HG03442 (cell line): Measurements from ENCODE around the gene ERBB4.
"Not testable (repeated sequence)": the region's sequence is repeated elsewhere in the genome, so short reads cannot be mapped to it uniquely, and the experiment has no call there.

ENCODE experiments used
- ATAC-seq: cut with Tn5 transposase; IDR thresholded peaks from one replicate; pipeline ENCODE4 v1.9.1; 2021; ENCODE audit warnings: mild to moderate bottlenecking, moderate library complexity; ENCODE audit not compliant: unreplicated experiment

ERBB4 gene

DNA sequence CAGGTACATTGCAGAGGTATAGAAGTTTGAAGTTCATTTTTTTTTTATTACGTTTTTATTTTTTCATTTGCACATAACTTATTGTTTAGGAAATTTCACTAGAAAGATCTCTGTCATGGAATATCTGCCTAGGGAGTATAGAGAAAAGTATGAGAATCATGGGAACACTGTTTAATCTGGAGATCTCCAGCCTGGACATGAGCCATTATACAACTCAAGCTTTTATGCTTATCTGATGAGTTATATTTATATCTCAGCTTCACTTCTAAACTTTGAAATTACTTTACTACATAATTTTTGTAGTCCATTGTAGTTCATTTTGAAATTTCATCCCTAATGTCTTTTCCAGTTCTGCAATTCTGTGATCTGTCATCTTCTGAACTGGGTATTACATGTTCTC is 515.6 kb downstream of the ERBB4 start:
- no peak for ATAC-seq

GRCh38 chr2:212021947-212022346 is 516.7 kb downstream of the ERBB4 start:
- no peak for ATAC-seq

GRCh38 chr2:212015588-212015987 is 523.0 kb downstream of the ERBB4 start:
- ATAC-seq, result no peak

- ATAC-seq, result no peak
These were observed 525.0 kb downstream of the ERBB4 start for GRCh38 chr2:212013626-212014025.

GRCh38 chr2:212010305-212010704 is 528.3 kb downstream of the ERBB4 start:
- not testable (repeated sequence) for ATAC-seq

DNA sequence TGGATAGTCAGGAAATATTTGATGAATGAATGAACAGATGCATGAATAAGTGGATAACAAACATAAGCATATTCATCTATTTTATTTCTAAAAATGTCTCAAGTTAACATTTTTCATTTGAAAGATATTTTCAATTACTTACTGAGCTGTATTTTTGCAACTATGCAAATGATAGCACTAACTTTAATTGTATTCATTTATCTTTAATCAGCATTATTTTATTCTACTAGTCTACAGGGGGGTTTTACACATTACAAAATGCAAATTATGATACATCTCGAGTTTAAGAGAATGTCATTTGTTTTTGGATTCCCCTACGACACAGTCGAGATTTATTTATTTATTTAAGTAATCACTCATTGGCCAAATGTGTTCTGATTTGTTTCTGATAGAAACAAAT is 530.6 kb downstream of the ERBB4 start:
- no peak for ATAC-seq

DNA sequence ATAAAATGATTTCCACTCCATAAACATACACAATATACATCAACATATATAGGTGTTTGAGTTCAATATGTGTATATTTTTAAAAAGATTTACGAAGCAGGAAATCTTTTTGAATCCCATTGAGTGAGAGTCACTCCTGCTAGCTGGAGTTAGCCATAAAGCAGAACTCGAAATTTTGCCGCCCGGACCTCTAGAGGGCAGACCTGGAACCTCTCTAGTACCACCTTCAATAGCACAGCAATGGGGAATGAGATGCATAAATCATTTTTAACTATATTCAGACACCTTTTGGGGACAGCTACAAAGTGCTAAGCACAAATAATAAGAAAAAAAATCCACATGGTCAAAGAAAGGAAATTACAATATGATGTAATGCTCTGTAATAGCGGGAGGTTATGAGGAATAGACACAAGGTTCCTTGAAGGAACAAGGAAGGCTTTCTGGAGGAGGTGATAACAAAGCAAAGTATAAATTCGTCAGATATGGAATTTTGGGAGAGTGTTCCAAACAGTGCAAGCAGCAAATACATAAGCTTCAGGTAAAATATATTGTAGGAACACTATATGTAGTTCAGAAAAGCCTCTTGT is 533.4 kb downstream of the ERBB4 start:
- ATAC-seq, result peak; percentile 90

DNA sequence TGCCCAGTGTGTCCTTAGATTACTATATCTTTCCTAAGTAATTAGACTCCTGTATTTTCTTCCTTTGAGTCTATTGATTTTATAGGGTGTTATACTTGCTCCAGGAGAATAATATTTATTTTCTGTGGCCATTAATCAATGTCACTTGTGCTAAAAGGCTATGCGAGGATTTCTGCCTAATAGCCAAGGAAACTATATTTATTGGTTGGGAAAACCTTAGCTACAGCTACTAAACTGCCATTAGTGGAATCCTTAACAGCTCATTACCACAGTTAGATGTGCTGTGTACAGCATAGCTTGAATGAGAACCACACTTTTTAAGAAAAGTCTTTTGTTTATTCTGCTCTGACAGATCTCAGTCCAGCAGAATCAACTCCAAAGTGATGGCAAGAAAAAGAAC is 537.3 kb downstream of the ERBB4 start:
- no peak for ATAC-seq

- ATAC-seq, result no peak
These were observed 541.7 kb downstream of the ERBB4 start for GRCh38 chr2:211996857-211997256.

DNA sequence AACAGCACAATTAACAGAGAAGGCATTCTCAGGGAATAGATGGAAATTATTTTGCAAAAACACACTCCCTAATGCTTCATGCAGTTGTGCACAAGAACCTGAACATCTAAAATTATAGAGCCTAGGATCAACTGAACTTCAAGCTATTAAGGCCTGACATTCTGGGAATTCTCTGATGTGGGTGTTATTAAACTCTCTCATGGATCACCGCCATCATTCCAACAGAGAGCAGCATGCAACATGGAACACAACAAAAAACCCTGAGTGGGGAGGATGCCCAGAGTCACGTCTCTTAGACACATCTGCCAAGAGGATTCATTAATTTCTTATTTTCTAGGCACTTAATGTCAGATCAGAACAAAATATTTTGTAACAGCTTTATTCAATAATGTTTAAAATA is 543.8 kb downstream of the ERBB4 start:
- ATAC-seq, result no peak

- no peak for ATAC-seq
These were observed 548.3 kb downstream of the ERBB4 start for GRCh38 chr2:211990335-211990734.

DNA sequence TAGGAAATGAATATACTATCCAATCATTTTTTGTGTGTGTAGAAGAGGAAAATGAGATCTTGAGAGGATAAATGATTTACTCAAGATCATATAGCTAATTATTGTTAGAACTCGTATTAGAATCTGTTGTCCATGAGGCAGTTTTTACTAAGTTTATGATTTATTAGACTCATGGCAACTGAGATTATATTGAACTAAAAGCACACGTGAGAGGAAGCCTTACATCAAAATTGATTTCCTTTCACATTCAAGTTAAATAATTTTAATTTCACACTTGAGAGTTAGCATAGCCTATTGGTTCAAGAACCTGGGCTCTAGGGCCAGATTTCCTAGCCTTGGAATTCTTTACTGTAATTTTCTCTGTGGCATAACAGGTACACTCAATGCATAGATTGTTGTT is 552.3 kb downstream of the ERBB4 start:
- no peak for ATAC-seq

GRCh38 chr2:211985393-211985792 is 553.2 kb downstream of the ERBB4 start:
- ATAC-seq, result no peak

- no peak for ATAC-seq
These were observed 556.4 kb downstream of the ERBB4 start for GRCh38 chr2:211982162-211982561.

- no peak for ATAC-seq
These were observed 557.2 kb downstream of the ERBB4 start for GRCh38 chr2:211981451-211981850.

- ATAC-seq, result no peak
These were observed 562.5 kb downstream of the ERBB4 start for GRCh38 chr2:211976076-211976475.

DNA sequence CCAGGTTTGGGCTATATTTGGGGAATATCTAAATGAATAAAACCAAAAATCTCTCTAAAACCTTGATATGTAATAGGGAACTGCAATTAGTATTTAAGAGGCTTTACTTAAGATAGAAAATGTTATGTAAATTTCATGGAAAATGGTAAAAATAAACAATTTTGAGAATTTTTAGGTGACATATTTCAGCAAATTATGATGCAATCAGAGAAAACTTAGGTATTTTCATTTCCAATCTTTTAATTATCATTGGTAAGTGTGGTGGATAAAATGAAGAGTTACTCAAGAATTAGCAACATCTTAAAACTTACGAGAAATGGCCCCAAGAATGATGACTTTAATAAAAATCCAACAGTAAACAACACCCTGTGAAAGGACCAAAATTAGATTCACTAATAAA is 571.4 kb downstream of the ERBB4 start:
- no peak for ATAC-seq

DNA sequence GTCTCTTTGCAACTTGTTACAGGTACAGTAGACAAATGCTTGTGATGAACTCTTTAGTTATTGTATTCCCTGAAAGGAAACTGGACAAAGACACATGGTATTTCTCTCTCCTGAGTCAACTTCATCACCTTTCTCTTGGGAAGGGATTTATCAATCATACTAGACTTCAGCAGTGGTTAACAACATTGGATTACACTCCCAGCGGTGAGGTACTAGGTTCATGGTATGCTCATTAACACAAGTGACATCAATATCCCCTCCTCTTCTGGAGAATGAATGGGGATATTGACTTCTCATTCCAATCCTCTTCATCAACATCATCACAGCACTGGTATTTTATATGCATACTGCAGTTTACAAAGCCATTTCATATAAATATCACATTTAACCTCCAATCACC is 574.6 kb downstream of the ERBB4 start:
- ATAC-seq, result no peak

GRCh38 chr2:211957799-211958198 is 580.8 kb downstream of the ERBB4 start:
- peak; percentile 97 for ATAC-seq

DNA sequence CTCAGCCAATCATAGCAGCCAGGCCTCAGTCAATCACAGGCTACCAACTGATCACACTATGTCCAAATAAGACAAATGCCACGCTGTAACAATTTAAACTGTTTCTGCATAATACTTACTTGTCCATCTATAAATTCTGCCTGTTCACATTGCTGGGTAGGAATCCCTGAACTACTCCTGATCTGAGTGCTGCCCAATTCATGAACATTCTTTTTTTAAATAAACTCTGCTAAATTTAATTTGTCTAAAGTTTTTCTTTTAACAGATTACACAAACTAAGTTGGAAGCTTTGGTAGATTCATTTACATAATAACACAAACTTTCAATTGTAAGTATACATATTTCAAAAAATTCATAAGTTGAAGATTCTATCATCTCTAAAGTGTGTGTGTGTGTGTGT is 583.0 kb downstream of the ERBB4 start:
- ATAC-seq, result no peak

DNA sequence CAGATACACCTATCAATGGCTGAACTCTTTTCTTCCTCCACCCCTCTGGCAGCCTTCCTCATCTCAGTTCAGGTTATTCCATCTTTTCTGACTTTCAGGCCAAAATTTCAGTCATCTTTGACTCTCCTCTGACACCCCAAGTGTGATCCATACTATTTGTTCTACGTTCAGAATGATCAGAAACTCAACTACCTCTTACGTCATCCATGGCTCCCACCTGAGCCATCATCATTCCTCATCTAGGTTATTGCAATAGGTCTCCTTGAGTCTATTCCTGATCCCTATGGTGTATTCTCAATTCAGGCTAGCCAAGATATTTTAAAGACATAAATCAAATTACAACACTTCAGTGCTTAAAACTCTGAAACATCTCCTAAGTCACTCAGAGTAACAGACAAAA is 589.7 kb downstream of the ERBB4 start:
- no peak for ATAC-seq

- ATAC-seq, result no peak
These were observed 591.6 kb downstream of the ERBB4 start for GRCh38 chr2:211946960-211947359.

GRCh38 chr2:211944572-211944971 is 594.0 kb downstream of the ERBB4 start:
- peak; percentile 77 for ATAC-seq
